Measurements from ENCODE around the gene HDAC7.

The HDAC7 gene

GRCh38 chr12:47754126-47754525, 65.6 kb downstream of the HDAC7 start:
- Histone ChIP-seq H3K4me1 (ENCODE audit: insufficient read depth, low read length) (no peaks in the 10 kb centered on the region), H3K36me3 (ENCODE audit: insufficient read depth, low read length) (no peaks in the 10 kb centered on the region), H3K27me3 (ENCODE audit: insufficient read depth, low read length) (peaks cover 12% of the 10 kb centered on the region), H3K9me3 (ENCODE audit: low read length) (no peaks in the 10 kb centered on the region), H3K4me3 (ENCODE audit: low read length) (no peak overlapping the region), H2AFZ (ENCODE audit: low read depth, low read length) (no peak overlapping the region)

- H3K4me3 ChIP-seq (ENCODE audit: low read length): no peak overlapping the region
- no peak overlapping the region for H2AFZ ChIP-seq (ENCODE audit: low read depth, low read length)
- no peaks in the 10 kb centered on the region for H3K9me3 ChIP-seq (ENCODE audit: low read length)
- H3K4me1 ChIP-seq (ENCODE audit: insufficient read depth, low read length): no peaks in the 10 kb centered on the region
- no peaks in the 10 kb centered on the region for H3K36me3 ChIP-seq (ENCODE audit: insufficient read depth, low read length)
- H3K27me3 ChIP-seq (ENCODE audit: insufficient read depth, low read length): peaks cover 12% of the 10 kb centered on the region
These were observed 66.4 kb downstream of the HDAC7 start for GRCh38 chr12:47753021-47754001.

GRCh38 chr12:47752552-47752951, 67.2 kb downstream of the HDAC7 start:
- no peak overlapping the region for H3K4me3 ChIP-seq (ENCODE audit: low read length)
- no peaks in the 10 kb centered on the region for H3K9me3 ChIP-seq (ENCODE audit: low read length)
- H3K4me1 ChIP-seq (ENCODE audit: insufficient read depth, low read length): no peaks in the 10 kb centered on the region
- H3K36me3 ChIP-seq (ENCODE audit: insufficient read depth, low read length): no peaks in the 10 kb centered on the region
- H3K27me3 ChIP-seq (ENCODE audit: insufficient read depth, low read length): peaks cover 14% of the 10 kb centered on the region
- H2AFZ ChIP-seq (ENCODE audit: low read depth, low read length): no peak overlapping the region

GRCh38 chr12:47752121-47752520, 67.6 kb downstream of the HDAC7 start:
- Histone ChIP-seq H3K36me3 (ENCODE audit: insufficient read depth, low read length) (no peaks in the 10 kb centered on the region), H2AFZ (ENCODE audit: low read depth, low read length) (no peak overlapping the region), H3K9me3 (ENCODE audit: low read length) (no peaks in the 10 kb centered on the region), H3K27me3 (ENCODE audit: insufficient read depth, low read length) (peaks cover 14% of the 10 kb centered on the region), H3K4me1 (ENCODE audit: insufficient read depth, low read length) (no peaks in the 10 kb centered on the region), H3K4me3 (ENCODE audit: low read length) (no peak overlapping the region)

- Histone ChIP-seq H2AFZ (ENCODE audit: low read depth, low read length) (no peak overlapping the region), H3K4me1 (ENCODE audit: insufficient read depth, low read length) (no peaks in the 10 kb centered on the region), H3K9me3 (ENCODE audit: low read length) (no peaks in the 10 kb centered on the region), H3K36me3 (ENCODE audit: insufficient read depth, low read length) (no peaks in the 10 kb centered on the region), H3K27me3 (ENCODE audit: insufficient read depth, low read length) (peaks cover 14% of the 10 kb centered on the region), H3K4me3 (ENCODE audit: low read length) (no peak overlapping the region)
These were observed 68.1 kb downstream of the HDAC7 start for GRCh38 chr12:47751561-47751960.

- Histone ChIP-seq H3K36me3 (ENCODE audit: insufficient read depth, low read length) (no peaks in the 10 kb centered on the region), H3K9me3 (ENCODE audit: low read length) (no peaks in the 10 kb centered on the region), H3K27me3 (ENCODE audit: insufficient read depth, low read length) (peaks cover 14% of the 10 kb centered on the region), H3K4me1 (ENCODE audit: insufficient read depth, low read length) (no peaks in the 10 kb centered on the region), H3K4me3 (ENCODE audit: low read length) (no peak overlapping the region), H2AFZ (ENCODE audit: low read depth, low read length) (no peak overlapping the region)
These were observed 68.7 kb downstream of the HDAC7 start for GRCh38 chr12:47750916-47751470.

- peaks cover 13% of the 10 kb centered on the region for H3K27me3 ChIP-seq (ENCODE audit: insufficient read depth, low read length)
- no peaks in the 10 kb centered on the region for H3K9me3 ChIP-seq (ENCODE audit: low read length)
- H2AFZ ChIP-seq (ENCODE audit: low read depth, low read length): no peak overlapping the region
- no peaks in the 10 kb centered on the region for H3K4me1 ChIP-seq (ENCODE audit: insufficient read depth, low read length)
- H3K4me3 ChIP-seq (ENCODE audit: low read length): no peak overlapping the region
- no peaks in the 10 kb centered on the region for H3K36me3 ChIP-seq (ENCODE audit: insufficient read depth, low read length)
These were observed 69.4 kb downstream of the HDAC7 start for GRCh38 chr12:47750229-47750798.

- Histone ChIP-seq H3K36me3 (ENCODE audit: insufficient read depth, low read length) (no peaks in the 10 kb centered on the region), H2AFZ (ENCODE audit: low read depth, low read length) (no peak overlapping the region), H3K4me3 (ENCODE audit: low read length) (no peak overlapping the region), H3K4me1 (ENCODE audit: insufficient read depth, low read length) (no peaks in the 10 kb centered on the region), H3K9me3 (ENCODE audit: low read length) (no peaks in the 10 kb centered on the region), H3K27me3 (ENCODE audit: insufficient read depth, low read length) (peaks cover 13% of the 10 kb centered on the region)
These were observed 70.8 kb downstream of the HDAC7 start for GRCh38 chr12:47748899-47749298.

GRCh38 chr12:47748507-47748828, 71.2 kb downstream of the HDAC7 start:
- no peak overlapping the region for H2AFZ ChIP-seq (ENCODE audit: low read depth, low read length)
- no peaks in the 10 kb centered on the region for H3K9me3 ChIP-seq (ENCODE audit: low read length)
- H3K27me3 ChIP-seq (ENCODE audit: insufficient read depth, low read length): peaks cover 13% of the 10 kb centered on the region
- H3K4me3 ChIP-seq (ENCODE audit: low read length): no peak overlapping the region
- H3K36me3 ChIP-seq (ENCODE audit: insufficient read depth, low read length): no peaks in the 10 kb centered on the region
- no peaks in the 10 kb centered on the region for H3K4me1 ChIP-seq (ENCODE audit: insufficient read depth, low read length)

- Histone ChIP-seq H3K4me3 (ENCODE audit: low read length) (no peak overlapping the region), H3K4me1 (ENCODE audit: insufficient read depth, low read length) (no peaks in the 10 kb centered on the region), H3K9me3 (ENCODE audit: low read length) (no peaks in the 10 kb centered on the region), H3K36me3 (ENCODE audit: insufficient read depth, low read length) (no peaks in the 10 kb centered on the region), H2AFZ (ENCODE audit: low read depth, low read length) (no peak overlapping the region), H3K27me3 (ENCODE audit: insufficient read depth, low read length) (peaks cover 13% of the 10 kb centered on the region)
These were observed 71.9 kb downstream of the HDAC7 start for GRCh38 chr12:47747596-47748506.

- H3K4me1 ChIP-seq (ENCODE audit: insufficient read depth, low read length): no peaks in the 10 kb centered on the region
- H3K4me3 ChIP-seq (ENCODE audit: low read length): no peak overlapping the region
- H3K27me3 ChIP-seq (ENCODE audit: insufficient read depth, low read length): peaks cover 13% of the 10 kb centered on the region
- no peaks in the 10 kb centered on the region for H3K9me3 ChIP-seq (ENCODE audit: low read length)
- no peaks in the 10 kb centered on the region for H3K36me3 ChIP-seq (ENCODE audit: insufficient read depth, low read length)
- H2AFZ ChIP-seq (ENCODE audit: low read depth, low read length): no peak overlapping the region
These were observed 72.6 kb downstream of the HDAC7 start for GRCh38 chr12:47747126-47747525.

GRCh38 chr12:47746523-47746922, 73.2 kb downstream of the HDAC7 start:
- H3K9me3 ChIP-seq (ENCODE audit: low read length): no peaks in the 10 kb centered on the region
- no peak overlapping the region for H3K4me3 ChIP-seq (ENCODE audit: low read length)
- no peak overlapping the region for H2AFZ ChIP-seq (ENCODE audit: low read depth, low read length)
- peaks cover 7% of the 10 kb centered on the region for H3K27me3 ChIP-seq (ENCODE audit: insufficient read depth, low read length)
- H3K4me1 ChIP-seq (ENCODE audit: insufficient read depth, low read length): no peaks in the 10 kb centered on the region
- no peaks in the 10 kb centered on the region for H3K36me3 ChIP-seq (ENCODE audit: insufficient read depth, low read length)

GRCh38 chr12:47746073-47746472, 73.6 kb downstream of the HDAC7 start:
- Histone ChIP-seq H3K4me1 (ENCODE audit: insufficient read depth, low read length) (no peaks in the 10 kb centered on the region), H3K4me3 (ENCODE audit: low read length) (no peak overlapping the region), H3K36me3 (ENCODE audit: insufficient read depth, low read length) (no peaks in the 10 kb centered on the region), H3K27me3 (ENCODE audit: insufficient read depth, low read length) (peaks cover 3% of the 10 kb centered on the region), H2AFZ (ENCODE audit: low read depth, low read length) (no peak overlapping the region), H3K9me3 (ENCODE audit: low read length) (no peaks in the 10 kb centered on the region)

All from neuron (in vitro differentiated cells).